Hepatocyte (in vitro differentiated cells): ENCODE results near the gene NFE2. TPM values are rescaled to one million over a fixed set of nuclear protein-coding genes. Genes with fewer than 3 reads are reported as not detected.

ENCODE experiments used
- DNase-seq: peaks from one replicate; pipeline ENCODE4 v3.0.0-alpha.2; 2016; ENCODE audit warnings: low spot score
- H2AFZ ChIP-seq: fragments of 200-600 bp; sonication (generic); 2 replicates; pipeline ENCODE4 v1.6.0; 2016; ENCODE audit warnings: antibody characterized with exemption, mild to moderate bottlenecking
- H3K27ac ChIP-seq: fragments of 200-600 bp; sonication (generic); 2 replicates; pipeline ENCODE4 v1.5.1; 2016; ENCODE audit warnings: mild to moderate bottlenecking
- H3K27me3 ChIP-seq: fragments of 200-600 bp; sonication (generic); 2 replicates; pipeline ENCODE4 v1.6.1; 2016
- H3K36me3 ChIP-seq: fragments of 200-600 bp; sonication (generic); replicated peaks from 2 replicates; pipeline ENCODE4 v1.5.1; 2016; ENCODE audit warnings: low read depth; ENCODE audit not compliant: insufficient read depth
- H3K4me1 ChIP-seq: fragments of 200-600 bp; sonication (generic); 2 replicates; pipeline ENCODE4 v1.5.1; 2016; ENCODE audit warnings: mild to moderate bottlenecking, moderate library complexity; ENCODE audit not compliant: insufficient read depth
- H3K4me2 ChIP-seq: fragments of 200-600 bp; sonication (generic); 2 replicates; pipeline ENCODE4 v1.6.0; 2016
- H3K4me3 ChIP-seq: fragments of 200-600 bp; sonication (generic); 2 replicates; pipeline ENCODE4 v1.5.1; 2016; ENCODE audit warnings: mild to moderate bottlenecking
- H3K79me2 ChIP-seq: fragments of 200-600 bp; sonication (generic); 2 replicates; pipeline ENCODE4 v1.6.0; 2017; ENCODE audit warnings: mild to moderate bottlenecking
- H3K9me2 ChIP-seq: fragments of 200-600 bp; sonication (generic); replicated peaks from 2 replicates; pipeline ENCODE4 v1.6.0; 2017; ENCODE audit warnings: mild to moderate bottlenecking; ENCODE audit not compliant: insufficient read depth
- H3K9me3 ChIP-seq: fragments of 200-600 bp; sonication (generic); 2 replicates; pipeline ENCODE4 v1.5.1; 2016; ENCODE audit warnings: low read depth, mild to moderate bottlenecking
- H4K20me1 ChIP-seq: fragments of 200-600 bp; sonication (generic); 2 replicates; pipeline ENCODE4 v1.6.0; 2016; ENCODE audit warnings: mild to moderate bottlenecking; ENCODE audit not compliant: insufficient read depth, poor library complexity, severe bottlenecking
- EZH2 ChIP-seq: fragments of 200-600 bp; sonication (generic); IDR thresholded peaks from 2 replicates; pipeline ENCODE4 v1.6.1; 2016; ENCODE audit warnings: antibody characterized with exemption, mild to moderate bottlenecking, borderline replicate concordance
- EZH2phosphoT487 ChIP-seq: fragments of 200-600 bp; sonication (generic); IDR thresholded peaks from one replicate; pipeline ENCODE4 v1.6.1; 2018; ENCODE audit warnings: antibody characterized with exemption, mild to moderate bottlenecking, low read depth, moderate library complexity; ENCODE audit not compliant: unreplicated experiment, severe bottlenecking
- WGBS: methylation state at CpG from one replicate; pipeline ENCODE4 v1.1.6; 2016; ENCODE audit warnings: low lambda C conversion rate; ENCODE audit errors: missing lambda C conversion rate; 5-methylcytosine and 5-hydroxymethylcytosine counted together
- polyA plus RNA-seq: library from polyadenylated mRNA; unstranded; fragments of >200 nt; fragmentation: Nextera tagmentation; extraction: Ambion mirVana; gene quantifications from 2 replicates; pipeline ENCODE4 v1.2.1, GENCODE V29; 2016
- total RNA-seq: library from RNA; depleted of rRNA; stranded (reverse); fragments of >200 nt; gene quantifications from 2 replicates; pipeline ENCODE4 v1.2.3, GENCODE V29; 2014
- TF ChIP-seq, protein P1 (sequence below): fragments of 200-600 bp; sonication (generic); IDR thresholded peaks from 2 replicates; pipeline ENCODE4 v1.5.1; 2016; ENCODE audit warnings: antibody characterized with exemption, mild to moderate bottlenecking; ENCODE audit not compliant: poor library complexity

The NFE2 gene
- total and polyA plus RNA-seq, 2 experiments from 2014 or later: 0.83 TPM; not detected in 1

DNA sequence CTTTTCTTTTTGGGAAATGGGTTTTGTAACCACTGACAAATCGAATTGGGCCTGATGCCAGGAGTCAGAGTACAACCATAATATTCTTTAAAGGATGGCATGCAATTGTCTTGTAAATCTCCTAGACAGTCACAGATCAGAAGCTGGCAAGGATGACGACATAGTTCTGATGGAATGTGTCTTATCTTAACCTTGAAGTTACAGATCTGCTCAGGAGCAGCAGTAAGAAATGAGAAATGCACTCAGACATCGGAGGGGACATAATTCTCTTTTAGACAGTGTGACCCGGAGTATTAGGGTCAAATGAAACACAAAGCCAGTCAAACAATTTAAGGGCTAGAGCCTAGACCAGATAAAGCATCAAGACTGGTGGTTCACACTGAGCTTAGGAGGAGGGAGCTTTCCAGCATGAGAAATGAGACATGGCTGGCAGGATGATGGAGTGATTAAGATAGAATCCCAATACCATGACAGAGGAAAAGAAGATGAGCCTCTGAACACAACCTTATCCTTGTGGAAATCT lies 38.4 kb downstream of the NFE2 start:
- 19% methylated on average over 4 of the region's 4 CpGs for WGBS
- Histone ChIP-seq H2AFZ (no peak overlapping the region), H3K4me3 (no peak overlapping the region), H3K27me3 (no peaks in the 10 kb centered on the region), H3K4me2 (peak overlapping the region; percentile 63), H3K9me3 (no peaks in the 10 kb centered on the region), H3K79me2 (peaks cover 87% of the 10 kb centered on the region), H3K27ac (peak overlapping the region; percentile 70), H4K20me1 (no peaks in the 10 kb centered on the region), H3K9me2 (no peaks in the 10 kb centered on the region), H3K4me1 (peaks cover 38% of the 10 kb centered on the region), H3K36me3 (no peaks in the 10 kb centered on the region)
- TF ChIP-seq, protein P1, sequence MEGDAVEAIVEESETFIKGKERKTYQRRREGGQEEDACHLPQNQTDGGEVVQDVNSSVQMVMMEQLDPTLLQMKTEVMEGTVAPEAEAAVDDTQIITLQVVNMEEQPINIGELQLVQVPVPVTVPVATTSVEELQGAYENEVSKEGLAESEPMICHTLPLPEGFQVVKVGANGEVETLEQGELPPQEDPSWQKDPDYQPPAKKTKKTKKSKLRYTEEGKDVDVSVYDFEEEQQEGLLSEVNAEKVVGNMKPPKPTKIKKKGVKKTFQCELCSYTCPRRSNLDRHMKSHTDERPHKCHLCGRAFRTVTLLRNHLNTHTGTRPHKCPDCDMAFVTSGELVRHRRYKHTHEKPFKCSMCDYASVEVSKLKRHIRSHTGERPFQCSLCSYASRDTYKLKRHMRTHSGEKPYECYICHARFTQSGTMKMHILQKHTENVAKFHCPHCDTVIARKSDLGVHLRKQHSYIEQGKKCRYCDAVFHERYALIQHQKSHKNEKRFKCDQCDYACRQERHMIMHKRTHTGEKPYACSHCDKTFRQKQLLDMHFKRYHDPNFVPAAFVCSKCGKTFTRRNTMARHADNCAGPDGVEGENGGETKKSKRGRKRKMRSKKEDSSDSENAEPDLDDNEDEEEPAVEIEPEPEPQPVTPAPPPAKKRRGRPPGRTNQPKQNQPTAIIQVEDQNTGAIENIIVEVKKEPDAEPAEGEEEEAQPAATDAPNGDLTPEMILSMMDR: no peak
- TF ChIP-seq EZH2phosphoT487 (no peak), EZH2 (no peak)
- peak; percentile 49 for DNase-seq

DNA sequence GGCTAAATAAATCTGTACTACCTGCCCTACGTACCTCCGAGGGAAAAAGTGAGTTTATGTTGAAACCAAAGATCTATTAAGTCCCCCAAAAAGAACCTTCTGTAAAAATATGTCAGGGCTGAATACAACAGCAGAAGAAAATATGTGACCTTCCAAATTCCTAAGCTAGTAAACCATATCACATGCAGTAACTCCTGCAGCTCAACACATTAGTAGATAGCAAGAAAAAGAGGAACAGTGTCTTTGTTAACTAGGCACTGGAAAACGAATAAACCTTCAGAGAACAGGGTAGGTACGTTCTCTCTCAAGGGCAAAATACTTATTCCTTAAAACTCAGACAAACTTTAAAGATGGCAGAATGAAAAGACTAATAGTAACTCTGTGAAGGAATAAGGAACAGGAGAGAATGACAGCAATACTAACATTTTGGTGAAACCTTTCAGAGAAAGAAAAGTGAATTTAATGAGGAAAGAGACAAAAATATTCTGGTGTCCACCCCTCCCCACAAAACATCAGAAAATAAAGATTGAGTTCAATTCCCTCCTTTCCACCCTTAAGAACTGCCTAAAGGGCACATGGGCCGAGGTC lies 38.9 kb downstream of the NFE2 start:
- Histone ChIP-seq H3K9me3 (no peaks in the 10 kb centered on the region), H2AFZ (no peak overlapping the region), H3K4me1 (peaks cover 38% of the 10 kb centered on the region), H3K4me3 (no peak overlapping the region), H4K20me1 (no peaks in the 10 kb centered on the region), H3K4me2 (peak overlapping the region; percentile 63), H3K9me2 (no peaks in the 10 kb centered on the region), H3K27ac (peak overlapping the region; percentile 70), H3K27me3 (no peaks in the 10 kb centered on the region), H3K36me3 (no peaks in the 10 kb centered on the region), H3K79me2 (peaks cover 87% of the 10 kb centered on the region)
- 49% methylated on average over 5 of the region's 5 CpGs for WGBS
- DNase-seq: no peak
- TF ChIP-seq, protein P1: no peak
- TF ChIP-seq EZH2phosphoT487 (no peak), EZH2 (no peak)

DNA sequence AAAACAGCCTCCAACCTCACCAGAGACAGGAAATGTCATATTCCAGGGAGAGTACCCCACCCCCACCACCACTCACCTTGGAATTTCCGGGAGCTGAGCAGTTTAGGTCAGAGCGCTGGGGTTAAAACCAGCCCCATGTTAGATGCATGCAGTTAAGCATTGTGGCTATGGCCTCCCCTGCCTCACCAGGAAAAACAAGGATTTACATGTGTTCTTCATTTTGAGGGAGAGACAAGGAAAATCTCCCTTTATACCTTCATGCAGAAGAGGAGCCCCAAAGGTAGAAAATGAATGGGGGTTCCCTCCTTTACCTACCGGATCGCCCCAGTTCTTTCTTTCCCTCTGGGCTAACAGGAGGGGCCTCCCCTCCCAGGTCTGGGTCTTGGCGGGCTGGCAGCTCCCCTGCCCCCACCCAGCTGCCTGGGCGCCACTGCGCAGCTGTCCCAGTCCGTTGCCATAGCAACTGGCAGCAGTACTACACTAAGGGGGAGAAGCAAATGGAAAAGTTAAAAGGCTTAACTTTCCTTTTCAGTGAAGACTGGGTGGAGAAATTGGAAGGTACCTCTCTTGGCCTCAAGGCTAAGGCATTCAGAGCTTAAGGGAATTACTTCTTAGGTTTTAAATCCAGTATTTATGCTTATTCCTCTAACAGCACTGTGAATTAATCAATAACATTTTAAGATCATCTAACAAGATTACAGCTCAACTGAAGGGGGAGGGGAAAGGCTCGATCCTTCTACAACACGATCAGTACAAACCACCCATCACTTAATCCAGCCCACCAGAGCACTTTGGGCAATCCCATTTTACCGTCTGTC lies 41.4 kb downstream of the NFE2 start:
- Histone ChIP-seq H3K4me1 (peaks cover 33% of the 10 kb centered on the region), H3K36me3 (no peaks in the 10 kb centered on the region), H3K79me2 (peaks cover 82% of the 10 kb centered on the region), H3K9me2 (no peaks in the 10 kb centered on the region), H3K9me3 (no peaks in the 10 kb centered on the region), H3K27me3 (no peaks in the 10 kb centered on the region), H3K4me3 (peak overlapping the region; percentile 18), H3K27ac (peak overlapping the region; percentile 91), H2AFZ (peak overlapping the region; percentile 41), H4K20me1 (no peaks in the 10 kb centered on the region), H3K4me2 (peak overlapping the region; percentile 79)
- TF ChIP-seq, protein P1: no peak
- no peak for TF ChIP-seq EZH2phosphoT487
- TF ChIP-seq EZH2: no peak
- WGBS: 1% methylated on average over 11 of the region's 11 CpGs
- DNase-seq: peak; percentile 95
